NCI-H748 treated with DMSO at 0.1 percent for 48 hours (cell line): ENCODE measurements around the gene GCSH.
A peak's percentile ranks its signal among the peaks of the same experiment; 100 is the strongest.

Experiments used
- DNase-seq: peaks from one replicate; lab custom pipeline; 2025; lab: John Stamatoyannopoulos, UW

Gene GCSH

DNA sequence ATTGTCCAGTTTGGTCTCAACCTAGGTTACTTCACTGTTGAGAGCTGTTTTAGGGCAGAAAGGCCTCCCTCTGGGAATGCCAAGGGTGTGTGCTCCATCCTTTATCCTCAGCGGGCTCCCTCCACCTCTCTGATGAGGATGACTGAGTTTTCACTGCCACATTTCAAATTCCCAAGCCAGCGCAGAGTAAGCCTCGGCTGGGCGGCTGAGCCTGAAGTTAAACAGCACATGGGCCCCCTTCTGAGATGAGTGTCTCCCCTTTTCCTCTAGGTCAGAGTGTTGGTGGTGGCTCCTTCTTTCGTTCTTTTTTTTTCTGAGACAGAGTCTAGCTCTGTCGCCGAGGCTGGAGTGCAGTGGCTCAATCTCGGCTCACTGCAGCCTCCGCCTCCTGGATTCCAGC lies 5.5 kb upstream of the GCSH start:
- no peak for DNase-seq

DNA sequence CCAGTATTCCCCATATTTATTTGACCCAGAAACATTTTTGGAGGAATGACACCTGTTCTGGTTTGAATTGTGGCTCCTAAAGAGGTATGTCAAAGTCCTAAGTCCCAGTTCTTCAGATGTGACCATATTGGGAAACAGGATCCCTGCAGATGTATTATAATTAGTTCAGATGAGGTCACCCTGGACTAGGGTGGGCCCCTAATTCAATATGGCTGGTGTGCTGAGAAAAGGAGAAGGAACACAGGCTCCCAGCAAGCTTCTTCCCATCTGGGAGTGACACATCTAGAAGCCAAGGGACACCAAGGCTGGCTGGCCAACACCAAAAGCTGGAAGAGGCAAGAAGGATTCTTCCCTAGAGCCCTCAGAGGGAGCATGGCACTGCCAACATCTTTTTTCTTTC lies 3.8 kb upstream of the GCSH start:
- DNase-seq: no peak

DNA sequence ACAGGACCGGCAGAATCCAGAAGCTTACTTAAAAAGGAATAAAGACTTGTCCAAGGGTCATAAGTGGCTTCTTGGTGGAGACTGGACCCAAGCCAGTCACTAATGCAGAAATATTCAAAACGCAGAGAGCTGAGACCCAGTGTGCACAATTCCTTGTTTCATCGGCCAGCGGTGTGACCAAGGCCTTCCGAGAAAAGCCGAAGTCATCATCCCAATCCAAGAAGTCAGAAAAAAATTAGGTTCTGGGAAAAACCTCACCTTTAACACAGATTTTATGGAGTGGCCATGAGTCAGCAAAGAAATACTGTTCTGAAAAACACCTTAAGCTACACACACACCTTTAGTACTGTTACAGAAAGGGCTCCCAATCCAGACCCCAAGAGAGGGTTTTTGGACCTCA lies 1.0 kb upstream of the GCSH start:
- DNase-seq: no peak

DNA sequence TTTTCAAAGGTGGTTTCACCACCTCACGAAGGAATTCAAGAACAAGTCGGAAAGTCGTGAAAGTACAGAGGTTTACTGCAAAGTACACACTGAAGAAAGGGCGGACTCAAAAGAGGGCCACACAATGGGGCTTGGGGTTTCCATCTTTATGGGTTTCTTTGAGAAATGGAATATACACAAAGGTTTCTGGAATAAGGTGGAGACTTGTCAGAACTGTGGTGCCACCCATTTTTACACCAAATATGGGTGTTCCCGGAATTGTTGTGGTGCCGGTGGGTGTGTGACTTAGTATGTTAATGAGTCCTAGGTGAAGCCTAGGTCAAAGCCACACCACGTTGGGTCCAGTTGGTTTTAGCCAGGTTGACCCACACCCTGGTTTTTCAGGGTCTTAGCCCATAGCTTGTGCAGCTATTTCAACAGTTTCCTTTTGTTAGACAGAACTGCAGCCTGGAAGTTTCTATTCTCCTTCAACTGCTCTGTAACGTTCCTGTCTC lies 567 bp upstream of the GCSH start:
- no peak for DNase-seq

DNA sequence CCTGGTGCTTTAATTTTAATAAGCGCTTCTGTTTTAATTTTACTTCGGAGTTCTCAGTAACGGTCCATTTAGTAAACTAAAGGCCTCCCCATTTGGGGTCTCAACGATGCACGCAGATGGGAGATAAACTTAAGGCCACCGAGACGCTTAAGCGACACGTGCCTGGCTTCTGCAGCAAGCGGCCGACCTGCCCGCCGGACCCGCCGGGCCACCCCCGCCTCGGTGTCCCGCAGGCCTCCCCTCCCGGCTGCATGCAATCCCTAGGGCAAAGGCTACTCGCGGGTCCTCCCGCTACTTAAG lies 592 bp downstream of the GCSH start:
- DNase-seq: no peak

DNA sequence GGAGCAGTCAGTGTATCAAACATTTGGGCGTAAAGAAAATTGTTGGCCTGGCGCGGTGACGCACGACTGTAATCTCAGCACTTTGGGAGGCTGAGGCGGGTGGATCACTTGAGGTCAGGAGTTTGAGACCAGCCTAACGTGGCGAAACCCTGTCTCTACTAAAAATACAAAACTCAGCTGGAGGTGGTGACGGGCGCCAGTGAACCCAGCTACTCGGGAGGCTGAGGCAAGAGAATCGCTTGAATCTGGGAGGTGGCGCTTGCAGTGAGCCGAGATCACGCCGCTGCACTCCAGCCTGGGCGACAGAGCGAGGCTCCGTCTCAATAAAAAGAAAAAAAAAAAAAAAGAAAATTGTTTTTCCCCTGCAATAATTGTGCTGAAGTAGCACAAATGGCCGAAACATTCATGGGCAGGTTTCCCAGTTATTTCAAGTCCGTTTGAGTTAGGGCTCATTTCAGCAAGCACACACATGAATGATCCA lies 1.4 kb downstream of the GCSH start:
- DNase-seq: no peak

DNA sequence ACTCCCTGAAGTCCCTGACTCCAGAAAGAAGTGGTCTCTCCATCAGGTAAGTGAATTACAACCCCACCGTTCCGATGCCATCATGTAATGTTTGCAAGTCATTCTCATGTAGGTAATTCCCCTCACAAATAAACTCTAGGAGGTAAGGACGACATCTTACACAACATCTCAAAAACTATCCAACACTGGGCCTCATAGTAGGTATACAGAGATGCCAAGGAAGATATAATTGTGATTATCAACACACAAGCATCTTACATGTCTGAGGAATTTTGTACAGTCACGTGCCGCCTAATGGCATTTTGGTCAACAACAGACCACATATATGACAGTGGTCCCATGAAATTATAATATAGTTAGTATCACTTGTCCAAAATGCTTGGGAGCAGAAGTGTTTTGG lies 7.4 kb downstream of the GCSH start:
- no peak for DNase-seq

DNA sequence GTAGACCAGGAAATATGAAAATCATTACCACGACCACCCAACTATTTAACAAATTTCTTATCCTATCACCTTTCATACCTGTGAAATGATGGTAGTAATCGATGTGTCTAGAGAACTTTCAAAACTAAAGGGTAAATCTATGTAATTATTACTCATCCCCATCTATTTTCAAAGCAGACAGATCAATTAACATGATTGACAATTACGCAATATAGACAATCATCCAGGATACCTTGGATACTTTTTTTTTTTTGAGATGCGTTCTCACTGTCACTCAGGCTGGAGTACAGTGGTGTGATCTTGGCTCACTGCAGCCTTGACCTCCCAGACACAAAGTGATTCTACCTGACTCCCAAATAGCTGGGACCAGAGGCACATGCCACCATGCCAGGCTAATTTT lies 15.2 kb downstream of the GCSH start:
- no peak for DNase-seq

DNA sequence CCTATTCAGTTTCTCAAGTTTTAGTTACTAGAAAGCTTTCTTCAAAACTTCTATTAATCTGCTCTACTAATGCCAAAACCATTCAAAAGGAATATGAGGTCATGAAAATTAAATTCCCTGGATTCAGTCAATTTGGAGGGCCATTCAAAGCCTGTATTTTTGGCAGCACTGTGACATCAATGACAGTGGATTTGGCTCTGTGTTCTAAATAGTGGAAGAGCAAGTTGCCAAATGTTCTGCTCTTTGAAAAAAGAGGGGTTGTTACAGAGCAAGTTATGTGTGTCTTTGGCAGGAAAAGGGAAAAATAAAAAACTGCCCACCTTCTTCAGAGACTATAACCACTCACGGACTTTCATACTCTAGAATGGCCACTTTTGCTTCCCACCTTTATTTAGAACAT lies 16.0 kb downstream of the GCSH start:
- no peak for DNase-seq

DNA sequence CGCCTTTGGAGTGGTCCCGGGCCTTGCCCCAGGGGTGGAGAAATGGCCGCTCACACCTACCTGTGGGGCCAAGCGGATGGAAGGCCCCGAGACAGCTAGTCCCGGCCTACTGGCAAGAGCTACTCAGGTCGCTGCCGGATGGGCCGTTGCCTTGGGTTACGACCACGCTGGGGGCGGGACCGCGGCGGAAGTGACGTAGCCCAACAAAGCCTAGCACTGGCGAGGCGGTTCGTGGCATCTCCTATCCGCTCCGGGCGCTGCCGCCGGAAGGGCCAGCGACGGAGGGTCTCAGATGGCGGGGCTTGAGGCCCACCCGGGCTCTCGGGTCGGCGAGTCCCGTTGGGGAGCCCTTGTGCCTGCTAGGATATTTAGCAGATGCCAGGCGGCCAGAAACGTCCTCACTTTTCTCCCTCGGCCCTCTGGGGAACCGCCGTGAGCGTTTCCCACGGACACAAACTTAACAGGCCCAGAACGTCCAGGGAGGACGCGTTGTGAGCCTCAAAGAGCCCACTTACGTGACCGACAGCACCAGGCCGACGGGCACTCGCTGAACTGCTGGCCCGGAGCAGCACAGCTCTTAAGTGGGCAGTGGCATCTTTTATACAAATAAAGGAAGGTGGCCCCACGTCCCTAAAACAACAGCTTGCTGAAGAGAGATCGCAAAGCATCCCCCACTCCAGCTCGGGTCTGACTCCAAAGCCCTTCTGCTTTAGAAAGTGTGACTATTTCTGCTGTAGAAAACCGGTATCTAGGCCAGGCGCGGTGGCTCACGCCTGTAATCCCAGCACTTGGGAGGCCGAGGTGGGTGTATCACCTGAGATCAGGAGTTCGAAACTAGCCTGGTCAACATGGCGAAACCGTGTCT lies 18.9 kb downstream of the GCSH start, which contains the start of gene C16orf46:
Gene C16orf46, minus strand, starts transcription at position 163 of the 865 bp plus-strand sequence. CDS start 13,283 bp downstream, outside the sequence.
- peak; percentile 66 for DNase-seq

DNA sequence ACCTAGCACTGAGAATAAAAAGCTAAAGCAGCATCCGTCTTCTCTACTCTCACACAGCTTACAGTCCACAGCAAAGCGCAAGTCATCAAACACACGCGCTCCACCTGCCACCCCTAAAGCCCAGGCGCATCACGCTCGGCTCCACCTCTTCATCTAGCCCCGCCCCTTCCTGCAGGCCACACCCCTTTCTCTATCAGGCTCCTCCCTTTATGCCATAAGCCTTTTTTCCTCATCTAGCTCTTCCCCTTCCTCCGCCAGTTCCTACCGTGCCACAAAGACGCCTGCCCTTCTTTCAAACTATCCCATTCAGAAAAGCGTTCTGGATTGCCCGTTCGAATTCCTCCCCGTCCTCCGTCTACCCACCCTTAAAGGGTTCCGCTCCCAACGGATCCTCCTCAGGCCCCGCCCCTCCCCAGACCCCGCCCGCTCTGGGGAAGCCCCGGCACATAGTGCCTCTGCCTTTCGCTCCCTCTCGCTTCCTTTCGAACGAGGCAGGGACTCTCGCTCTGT lies 19.6 kb downstream of the GCSH start:
- DNase-seq: peak; percentile 66

DNA sequence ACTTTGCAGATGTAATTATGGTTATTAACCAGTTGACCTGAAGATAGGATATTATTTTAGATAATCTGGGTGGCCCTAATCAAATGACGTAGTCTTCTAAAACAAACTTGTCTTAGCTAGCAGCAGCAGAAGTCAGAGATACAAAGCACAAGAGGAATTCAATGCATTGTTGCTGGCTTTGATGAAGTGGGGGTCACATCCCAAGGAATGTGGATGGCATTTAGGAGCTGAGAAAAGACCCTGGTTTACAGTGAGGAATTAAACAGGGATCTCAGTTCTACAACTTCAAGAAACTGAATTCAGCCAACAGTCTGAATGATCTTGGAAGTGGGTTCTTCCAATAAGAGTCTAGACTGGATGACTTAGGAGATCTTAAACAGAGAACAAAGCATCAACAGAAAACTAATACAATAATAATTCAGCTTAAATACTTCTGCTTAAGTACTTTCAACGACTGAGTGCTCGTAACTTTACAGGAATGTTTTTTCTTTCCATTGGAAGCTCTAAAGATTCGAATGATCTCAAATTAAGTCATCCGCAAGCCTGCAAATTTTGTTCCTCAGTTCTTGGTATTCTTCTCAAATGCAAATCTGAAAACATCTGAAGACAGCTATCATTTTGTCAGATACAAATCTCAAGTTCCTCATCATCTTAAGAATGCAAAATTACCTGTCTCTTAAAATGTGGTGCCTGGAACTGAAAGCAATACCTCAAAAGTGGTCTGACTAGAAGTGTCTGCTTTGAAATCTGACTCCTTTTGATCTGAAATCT lies 22.4 kb downstream of the GCSH start:
- DNase-seq: no peak

DNA sequence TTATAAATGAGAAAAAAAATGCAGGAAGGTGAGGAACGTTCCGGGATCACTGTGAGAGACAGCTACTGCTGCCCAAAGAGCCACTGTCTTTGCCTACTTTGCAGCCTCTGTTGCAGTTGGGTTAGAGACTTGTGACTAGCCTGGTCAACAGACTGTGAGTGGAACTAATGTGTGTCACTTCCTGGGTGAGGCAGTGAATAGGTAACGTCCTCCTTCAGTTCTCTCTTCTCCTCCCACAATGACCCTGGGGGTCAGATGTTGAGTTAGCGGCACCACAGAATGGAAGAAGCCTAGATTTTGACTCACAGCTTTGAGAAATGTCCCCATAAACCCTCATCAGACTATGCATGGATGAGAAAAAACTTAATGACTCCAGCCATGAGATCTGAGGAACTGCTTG lies 24.4 kb downstream of the GCSH start:
- DNase-seq: no peak

DNA sequence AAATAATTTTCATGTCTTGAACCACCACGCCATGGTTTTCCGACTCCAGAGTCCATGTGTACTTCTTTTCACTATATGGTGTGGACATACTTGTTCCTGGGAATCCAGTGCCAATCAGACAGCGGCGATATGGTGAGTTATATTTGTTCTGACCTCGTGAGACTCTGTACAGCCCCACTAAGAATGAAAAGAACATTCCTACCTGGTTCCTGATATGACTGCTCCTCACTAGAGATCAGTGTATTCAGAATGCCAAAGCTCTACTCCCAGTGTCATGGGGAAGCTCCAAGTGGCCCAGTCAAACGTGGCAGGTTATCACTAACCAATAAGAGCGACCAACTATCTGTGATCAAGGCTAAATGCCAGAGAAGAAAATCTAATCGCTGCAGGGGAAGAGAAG lies 25.2 kb downstream of the GCSH start:
- DNase-seq: no peak

DNA sequence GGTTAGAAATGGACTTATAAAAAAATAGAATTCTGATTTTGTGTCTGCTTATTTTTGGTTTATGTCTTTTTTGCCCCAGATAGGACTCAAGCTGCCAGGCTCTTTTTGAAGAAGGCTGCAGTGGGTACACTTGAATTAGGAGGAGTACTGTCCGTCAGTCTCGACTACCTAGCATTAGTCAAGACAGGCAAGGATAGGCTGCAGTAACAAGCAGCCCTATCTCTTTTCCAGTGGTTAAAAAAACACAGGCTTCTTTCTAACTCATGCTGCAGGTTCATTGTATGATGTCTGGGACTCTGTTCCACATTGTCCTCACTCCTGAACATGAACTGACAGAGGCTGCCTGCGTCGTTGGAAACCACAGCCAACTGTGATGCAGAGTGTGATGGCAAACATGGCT lies 27.1 kb downstream of the GCSH start:
- DNase-seq: no peak

DNA sequence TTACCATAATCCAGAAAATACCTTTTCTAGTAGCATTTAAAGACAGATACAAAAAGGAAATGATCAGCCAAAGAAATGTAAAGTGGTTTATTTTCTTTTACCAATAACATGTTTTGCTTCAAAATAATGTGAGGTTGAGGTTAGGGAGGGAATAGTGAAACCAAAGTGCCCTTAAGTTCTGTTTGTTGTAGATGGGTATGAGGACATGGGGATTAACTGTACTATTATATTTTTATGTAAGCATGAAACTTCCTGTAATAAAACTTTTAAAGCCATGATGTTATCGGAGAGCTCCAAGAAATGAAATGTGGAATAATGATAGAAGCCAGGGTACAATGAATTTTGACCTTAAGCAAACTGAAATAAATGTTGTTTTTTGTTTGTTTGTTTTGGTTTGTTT lies 29.0 kb downstream of the GCSH start:
- DNase-seq: no peak

DNA sequence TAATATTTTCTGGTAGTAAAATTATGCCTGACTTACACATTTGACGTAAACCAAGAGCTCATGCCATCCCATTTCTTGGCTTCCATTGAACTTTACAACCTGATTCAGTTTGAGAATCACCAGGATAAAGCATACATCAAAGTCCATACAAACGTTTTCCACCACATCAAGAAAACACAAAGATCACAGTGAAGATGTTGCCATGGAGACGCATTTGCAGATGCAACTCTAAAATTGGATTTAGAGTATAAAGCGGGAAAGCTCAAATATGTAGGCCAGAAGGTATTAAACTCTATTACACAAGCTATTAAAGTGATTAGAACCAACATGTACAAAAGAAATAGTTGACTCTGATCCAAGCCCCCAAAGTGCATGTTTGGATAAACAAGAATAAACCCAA lies 29.5 kb downstream of the GCSH start:
- DNase-seq: no peak

DNA sequence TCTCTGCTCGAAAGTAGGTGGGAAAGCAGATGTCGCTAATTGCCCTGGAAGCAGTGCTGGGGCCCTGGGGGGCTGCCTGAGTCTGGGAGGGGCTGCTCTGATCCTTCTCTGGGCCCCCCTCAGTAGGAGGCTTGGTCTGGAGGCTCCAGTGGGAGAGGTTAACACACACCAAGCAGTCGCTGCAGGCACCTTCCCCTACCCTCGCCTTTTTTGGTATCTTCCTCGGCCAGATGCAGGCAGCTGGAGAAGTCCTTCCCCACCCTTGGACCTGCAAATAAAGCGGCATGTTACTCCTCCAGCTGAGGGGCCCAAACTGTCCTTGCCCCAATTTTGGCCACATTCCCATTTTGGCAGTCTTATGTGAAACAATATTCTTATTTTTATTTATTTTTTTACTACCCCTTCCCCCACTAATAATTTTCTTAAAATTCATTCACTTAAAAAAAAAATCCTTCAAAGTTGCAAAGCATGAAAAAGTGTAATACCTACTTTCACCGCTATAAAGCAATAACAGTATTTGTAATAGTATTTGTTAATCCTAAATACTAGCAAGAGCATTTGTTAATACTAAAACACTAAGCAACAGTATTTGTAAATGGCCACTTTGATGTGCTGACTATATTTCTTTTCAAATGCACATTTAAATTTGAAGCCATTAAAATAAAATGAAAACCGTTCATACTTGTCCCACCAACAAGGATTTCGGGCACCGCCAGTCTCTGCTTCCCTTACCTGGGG lies 34.2 kb downstream of the GCSH start:
- DNase-seq: no peak

DNA sequence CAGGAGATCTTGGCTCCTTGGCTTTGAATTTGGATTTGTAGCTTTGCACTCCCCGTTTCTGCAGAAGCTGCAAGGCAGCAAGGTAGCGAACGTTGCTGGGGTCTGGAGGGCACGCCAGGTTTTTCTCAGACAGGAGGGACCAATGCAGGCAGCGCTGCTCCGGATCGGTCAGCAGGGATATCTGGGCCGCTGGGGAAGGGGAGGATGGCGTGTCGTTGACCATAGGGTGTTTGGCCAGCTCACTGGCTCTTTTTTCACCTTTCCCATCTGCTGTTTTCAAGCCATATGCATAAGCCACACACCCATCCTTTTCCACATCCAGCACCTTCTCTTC lies 34.9 kb downstream of the GCSH start:
- no peak for DNase-seq

DNA sequence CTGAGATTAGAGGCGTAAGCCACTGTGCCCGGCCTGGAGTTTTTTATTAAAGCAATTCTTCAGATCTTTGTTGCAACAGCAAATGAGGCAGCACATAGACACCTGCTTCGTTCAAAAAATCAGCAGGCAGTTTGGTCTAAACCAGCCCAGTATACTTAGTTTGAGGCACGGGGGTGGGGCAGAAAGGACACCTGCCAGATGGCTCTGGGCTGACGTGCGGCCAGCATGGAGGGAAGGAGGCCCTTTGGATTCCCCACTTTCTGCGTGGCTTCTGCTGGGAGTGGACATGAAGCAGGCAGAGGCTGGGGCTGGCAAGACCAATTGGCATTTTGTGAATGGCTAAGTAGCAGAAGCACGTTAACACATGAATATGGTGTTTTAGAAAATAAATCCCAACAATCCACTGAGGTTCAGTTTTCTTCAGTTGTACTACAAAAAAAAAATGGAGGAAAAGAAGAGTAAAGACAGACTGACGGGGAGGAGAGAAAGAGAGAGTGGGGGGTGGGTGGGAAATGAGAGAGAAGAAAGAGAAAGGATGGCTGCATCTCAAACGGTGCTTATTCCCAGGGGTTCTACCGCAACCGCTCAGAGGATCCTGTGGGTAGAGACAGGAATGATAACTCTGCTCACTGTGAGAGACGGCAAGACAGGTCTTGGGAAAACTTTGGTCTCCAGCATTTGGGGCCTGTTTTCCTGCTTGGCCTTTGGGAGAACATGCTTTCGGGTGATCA lies 35.5 kb downstream of the GCSH start:
- DNase-seq: no peak

DNA sequence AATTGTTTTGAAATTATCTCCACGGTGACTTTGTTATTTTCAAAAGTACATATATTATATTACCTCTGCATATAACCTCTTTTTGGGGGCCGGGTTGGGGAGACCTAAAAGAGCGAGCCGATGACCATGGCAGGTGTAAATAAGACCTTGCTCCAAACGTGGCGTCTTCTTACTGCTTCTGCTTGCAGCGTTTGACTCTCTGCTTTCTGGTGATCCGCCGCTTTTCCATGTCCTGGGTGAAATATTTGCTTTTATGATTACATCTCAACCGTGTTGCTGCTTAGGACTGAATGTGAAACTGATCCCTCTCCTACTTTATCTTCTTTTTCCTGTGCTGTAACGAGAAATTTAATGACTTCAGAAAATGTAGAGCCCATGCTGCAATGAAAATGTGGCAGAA lies 42.4 kb downstream of the GCSH start:
- no peak for DNase-seq

DNA sequence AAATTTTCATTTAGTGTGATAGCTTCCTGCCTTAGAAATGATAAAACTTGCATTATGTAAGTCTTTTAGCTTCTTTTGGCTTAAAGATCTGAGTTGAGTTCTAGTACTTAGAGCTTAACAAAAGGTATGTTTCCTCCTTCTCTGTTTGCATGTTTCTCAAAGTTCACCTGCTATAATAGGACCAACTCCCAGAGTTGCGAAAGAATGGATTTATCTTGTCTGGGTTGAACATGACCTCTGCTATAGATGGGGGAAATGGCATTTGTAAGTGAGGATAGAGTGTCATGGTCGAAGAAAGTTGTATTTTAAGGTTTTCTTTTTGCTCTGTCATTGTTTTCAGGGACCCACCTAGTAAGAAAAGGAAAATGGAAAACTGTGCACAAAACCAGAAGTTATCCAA lies 53.4 kb downstream of the GCSH start:
- DNase-seq: no peak
